HPDE6-E6E7 (cell line): Measurements from ENCODE around the gene NRIP1.

Experiments used
- DNase-seq: peaks from one replicate; pipeline ENCODE4 v3.0.0; 2011; ENCODE audit warnings: missing footprints; ENCODE audit errors: extremely low spot score

NRIP1 gene

DNA sequence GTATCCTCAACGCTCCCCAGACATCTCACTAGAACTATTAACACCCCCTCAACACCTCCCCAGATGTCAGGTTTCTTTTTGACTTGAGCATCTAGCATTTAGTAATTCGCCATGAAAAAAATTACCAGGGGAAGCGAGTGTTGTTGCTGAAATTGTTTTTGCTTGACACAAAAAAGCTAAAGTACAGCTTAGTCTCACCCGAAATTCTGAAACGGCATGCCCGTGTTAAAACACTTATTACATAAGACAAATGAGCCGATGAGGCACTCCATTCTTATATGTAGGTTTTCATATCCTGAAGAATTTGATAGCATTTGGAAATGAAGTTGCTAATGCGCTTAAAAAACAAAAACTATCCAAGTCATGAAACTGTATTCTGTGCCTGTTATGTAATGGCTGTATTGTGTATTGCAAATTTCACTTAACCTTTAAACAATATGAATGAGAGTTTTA, 1.3 kb upstream of the NRIP1 start:
- DNase-seq: no peak

DNA sequence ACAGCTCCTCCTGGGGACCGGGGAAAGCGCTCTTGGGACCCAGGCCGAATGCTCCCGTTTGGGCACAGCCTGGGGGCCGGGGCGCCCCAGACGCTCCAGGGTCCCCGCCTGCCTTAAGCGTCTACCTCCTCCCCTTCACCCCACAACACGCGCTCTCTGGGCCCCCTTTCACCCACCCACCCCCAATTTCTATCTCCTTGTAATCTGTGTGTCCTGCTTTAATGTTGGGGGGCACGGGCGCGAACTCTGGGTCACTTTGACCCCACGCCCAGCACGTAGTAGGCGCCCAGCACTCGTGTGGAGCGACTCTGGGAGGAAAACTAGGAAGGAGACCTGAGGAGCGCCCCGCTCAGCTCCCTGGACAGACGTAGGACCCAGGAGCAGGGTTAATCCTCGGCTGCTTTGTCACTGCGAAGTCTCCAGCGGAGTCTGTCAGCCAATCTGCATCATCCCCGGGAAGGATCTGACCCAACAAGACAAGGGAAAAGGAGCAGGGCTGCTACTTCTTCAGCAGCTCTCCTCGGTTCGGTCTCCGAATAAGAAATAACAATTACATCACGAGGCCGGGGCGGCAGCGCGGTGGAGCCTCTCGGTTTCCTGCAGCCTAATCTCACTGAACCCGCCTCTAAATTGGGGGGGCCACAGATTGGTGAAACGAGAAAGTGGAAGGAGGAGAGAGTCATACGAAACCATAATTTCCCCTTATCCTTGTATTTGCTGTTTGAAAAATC, 757 bp upstream of the NRIP1 start:
- DNase-seq: no peak

DNA sequence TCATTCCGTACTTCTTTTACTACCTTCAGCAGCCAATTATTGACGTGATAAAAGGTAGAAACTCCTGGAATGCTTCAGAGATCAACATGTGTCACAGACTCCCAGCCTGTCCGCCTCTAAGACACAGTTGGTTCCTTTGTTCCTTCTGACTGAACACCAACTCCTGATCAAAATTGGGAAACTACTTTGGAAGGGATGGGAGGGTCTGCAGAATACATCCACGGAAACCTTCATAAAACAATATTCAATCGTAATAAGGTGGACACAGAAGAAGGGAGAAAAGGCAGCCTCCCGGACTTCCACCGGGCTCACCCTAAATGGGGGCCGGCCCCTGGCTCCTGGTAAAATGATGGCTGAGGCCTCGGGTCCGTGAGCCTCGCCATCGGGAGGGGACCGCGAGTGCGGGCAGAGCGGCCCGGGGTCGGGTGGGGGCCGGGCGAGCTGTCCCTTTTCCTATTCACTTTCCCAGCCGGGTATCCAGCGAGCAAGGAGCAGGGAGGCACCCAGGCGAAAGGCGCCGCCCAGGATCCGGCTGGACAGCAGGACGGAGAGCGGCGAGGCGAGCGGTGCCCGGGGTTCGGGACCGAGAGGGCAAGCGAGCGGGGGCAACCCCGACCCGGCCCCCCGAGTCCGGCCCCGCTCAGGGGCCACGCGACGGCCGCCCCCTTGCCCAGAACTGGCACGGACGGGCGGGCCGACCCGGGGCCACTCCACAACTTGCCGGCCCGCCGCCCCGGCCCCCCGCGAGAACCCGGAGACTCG, 805 bp downstream of the NRIP1 start:
- no peak for DNase-seq

DNA sequence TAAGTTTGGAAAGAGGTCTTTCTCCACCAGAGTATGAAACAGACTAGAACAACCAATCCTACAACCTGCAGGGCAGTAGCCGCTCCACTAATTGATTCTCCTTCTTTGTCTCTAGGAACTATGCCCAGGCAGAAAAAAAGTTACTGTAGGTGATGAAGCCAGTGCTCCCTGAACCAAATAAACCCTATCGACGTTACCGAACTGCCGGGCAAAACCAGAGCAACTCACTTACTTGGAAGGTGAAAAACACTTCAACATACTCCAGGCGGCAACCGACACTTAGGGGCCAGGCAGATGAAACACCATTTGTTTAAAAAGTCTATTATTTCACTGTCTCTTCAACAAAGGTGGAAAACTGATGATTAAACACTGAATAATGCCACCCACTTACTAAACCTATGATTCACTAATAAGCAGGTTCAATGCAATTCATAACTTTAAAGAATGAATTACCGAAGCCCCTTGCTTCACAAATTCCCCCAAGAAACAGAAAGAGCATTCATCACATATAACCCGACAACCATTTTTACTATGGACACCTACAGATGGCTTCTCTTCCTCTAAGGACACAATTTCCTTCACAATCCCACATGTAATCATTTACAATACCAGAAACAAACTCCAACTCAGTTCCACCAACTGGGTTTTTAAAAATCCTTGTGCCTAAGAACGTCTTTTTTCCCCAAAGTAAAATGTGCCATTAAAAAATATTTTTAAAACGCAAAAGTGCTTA, 1.6 kb downstream of the NRIP1 start:
- no peak for DNase-seq

DNA sequence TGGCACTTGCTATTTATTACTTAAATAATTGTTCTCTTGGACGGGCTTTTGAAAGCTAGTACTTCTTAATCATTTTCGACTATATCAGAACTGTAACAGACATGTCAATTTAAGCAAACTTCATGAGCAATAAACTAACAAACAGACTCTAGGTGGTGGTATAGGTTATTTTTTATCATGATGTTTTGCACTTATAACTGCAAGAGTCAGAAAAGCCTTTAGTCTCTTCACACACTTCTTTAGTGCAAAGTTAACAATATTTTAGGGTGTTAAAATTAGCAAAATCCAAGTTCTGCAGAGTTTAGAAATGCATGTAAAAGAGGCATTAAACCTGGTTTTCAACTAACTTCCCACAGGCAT, 2.2 kb downstream of the NRIP1 start:
- no peak for DNase-seq

DNA sequence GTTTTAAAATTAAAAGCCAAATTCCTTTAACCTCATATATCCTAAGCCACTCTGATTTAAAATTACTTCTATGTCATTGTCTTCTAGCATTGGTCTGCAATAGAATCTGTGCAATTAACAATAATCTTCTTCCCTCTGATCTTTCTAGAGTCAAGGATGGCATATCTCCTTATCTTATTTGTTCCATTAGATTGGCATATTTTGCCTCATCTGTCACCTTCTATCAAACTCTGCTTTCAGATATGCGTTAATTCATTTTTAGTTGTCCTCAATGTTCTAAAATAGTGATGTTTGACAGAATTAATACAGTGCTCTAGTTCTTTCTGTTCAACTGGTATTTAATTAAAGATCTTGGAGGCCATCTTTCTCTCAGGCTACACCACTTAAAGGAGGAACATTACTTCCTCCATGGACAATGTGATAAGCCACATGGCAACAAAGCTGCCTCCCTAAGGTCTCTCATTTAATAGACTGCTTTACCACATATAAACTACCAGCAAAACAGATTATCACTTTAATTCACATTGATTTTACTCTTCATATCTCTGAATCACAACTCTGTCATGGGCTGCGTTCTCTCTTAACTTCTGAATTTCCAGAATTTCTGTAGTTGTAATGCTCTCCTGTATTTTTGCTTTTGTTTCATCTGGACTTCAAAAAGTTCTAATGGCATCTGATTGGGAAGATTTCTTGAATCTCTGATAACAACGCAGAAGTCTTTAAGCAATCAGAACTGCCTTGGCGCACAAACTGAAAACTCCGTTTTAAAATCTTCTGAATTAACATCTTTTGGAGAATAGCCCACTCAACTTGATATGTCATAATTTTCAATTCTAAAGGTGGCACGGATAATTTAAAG, 2.8 kb downstream of the NRIP1 start:
- no peak for DNase-seq

DNA sequence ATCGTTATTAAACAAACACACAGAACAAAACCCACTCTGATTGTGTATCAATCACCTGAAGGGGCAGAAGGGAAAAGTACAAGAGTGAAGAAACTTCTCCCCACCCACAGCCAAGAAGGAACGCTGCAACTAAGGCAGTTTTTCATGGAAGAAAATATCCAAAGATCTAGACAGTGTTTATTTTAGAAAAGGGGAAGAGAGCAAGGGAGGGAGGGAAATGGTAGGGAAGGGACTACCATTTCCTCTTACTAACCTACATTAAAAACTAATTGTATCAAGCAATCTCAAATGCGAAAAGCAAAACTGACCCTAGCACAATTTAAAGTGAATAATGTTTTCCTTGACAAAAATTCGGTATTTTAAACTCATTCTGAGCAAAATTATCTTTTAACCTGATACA, 3.5 kb downstream of the NRIP1 start:
- no peak for DNase-seq

DNA sequence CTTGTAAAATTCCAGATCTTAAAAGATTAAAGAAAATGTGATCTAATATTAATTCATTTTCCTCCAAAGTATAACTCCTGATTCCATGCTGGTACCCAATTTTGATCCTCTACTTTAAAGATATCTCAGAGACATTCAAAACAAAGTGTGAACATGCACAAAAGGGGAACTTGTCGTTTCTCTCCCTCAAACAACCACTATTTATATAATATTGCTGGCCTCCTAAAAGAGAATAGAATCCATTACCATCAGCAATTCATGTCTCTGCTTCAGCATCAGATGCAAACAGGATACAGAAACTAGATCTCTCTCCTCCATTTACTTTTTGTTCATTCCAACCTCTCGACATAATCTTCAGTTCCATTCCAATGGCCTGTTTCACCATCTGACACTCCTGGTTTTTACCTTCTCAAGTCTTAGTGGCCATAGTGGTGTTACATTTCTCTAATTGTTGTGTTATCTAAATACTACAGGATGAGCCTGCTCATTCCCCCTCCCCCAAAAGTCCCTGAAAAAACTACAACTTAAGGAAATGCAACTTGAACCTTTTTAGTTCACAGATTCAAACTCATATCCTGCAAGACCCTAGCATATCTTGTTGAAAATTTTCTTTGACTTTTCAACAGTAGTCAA, 4.1 kb downstream of the NRIP1 start:
- DNase-seq: no peak

DNA sequence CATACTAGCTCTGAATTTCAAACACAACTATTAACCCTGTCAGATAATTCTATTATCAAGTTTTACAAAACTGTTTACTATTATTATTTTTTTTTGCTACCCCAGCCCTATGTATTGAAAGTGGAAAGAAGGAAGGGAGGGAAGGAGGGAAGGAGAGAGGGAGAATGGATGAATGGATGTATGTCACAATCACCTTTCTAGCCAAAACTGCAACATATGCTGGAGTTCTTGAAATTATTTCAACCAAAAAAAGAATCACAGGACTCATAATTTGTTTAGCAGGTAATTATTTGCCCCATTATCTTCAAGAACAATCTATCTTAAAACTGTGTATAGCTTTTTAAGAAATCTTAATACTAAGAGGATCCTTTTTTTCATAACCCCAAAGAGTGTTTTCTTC, 5.4 kb downstream of the NRIP1 start:
- DNase-seq: no peak

DNA sequence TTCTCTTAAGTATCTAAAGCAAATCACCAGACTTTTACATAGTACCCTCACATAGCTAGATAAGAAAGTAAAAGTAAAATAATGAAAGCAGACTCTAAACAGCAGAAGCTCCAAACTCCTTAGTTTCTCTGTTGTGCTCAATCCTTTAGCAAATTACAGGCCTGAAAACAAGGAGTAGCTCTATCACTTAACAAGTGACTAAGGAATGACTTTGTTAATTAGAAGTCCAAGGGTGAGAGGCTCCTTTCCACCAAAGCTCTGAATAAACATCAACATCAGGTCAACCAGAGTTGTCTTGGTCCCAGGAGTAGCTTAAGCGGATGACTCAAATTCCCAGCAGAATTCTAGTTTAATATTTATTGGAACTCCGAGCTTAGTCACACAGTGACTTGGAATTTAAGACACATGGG, 5.9 kb downstream of the NRIP1 start:
- no peak for DNase-seq

DNA sequence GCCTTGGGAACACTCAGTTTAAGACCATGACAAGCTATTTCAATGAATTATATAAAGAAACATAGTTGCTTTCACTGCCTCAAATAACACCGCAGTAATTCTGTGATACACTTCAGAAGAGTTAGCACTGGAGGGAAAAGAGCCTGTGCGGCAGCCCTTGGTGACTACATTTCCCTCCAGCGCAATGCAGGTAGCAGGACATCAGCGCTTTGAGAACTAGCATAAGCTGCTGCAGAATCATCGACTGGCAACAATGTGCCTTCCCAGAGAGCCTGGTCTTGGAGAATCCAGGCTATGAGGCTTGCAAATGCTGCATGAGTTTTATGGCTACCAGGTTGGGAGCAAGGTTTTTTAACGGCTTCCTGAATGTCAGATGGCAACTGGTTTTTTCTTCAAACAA, 7.5 kb downstream of the NRIP1 start:
- DNase-seq: no peak

DNA sequence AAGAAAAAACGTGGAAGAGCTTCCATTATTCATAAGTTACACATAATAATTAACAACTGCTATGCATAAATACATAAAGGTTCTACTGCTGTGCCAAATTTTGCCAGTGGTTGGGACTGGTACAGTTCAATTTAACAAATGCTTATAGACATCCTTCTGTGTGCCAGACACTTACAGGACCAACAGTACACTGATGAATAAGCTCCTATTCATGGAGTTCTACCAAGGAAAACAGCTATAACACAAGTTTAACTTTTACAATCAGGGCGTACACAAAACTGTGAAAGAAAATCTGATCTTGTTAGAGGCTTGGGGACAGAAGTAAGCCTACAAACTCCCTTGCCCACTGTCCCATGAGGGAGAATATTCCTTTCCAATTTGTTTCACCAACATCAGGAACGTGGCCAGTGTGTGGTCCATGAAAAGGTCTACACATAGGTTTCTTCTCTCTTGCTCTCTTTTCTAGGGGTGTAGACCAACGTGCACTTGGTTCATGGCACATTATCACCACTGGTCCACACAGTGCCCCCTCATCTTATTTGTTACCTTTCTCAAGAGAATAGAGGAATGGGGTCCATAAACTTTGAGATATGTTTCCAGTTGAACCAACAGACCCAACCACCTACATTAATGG, 10.1 kb downstream of the NRIP1 start:
- DNase-seq: no peak

DNA sequence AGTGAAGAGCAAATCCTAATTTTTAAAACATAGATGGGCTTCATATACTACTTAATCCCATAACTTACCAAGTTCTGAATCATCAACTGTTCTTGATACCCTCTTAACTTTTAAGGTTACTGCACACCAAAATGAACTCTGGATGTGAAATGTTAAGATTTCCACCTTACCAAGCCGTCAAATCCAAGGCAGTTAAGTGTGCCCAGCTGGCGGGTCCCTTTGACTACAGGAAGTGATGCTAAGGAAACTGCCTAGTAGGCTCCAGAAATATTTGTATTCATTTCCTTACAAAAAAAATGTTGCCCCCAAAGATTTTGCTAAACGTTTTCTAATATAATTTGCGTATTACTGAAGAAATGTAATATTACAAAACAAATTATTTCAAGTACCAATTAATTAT, 10.7 kb downstream of the NRIP1 start:
- DNase-seq: no peak

DNA sequence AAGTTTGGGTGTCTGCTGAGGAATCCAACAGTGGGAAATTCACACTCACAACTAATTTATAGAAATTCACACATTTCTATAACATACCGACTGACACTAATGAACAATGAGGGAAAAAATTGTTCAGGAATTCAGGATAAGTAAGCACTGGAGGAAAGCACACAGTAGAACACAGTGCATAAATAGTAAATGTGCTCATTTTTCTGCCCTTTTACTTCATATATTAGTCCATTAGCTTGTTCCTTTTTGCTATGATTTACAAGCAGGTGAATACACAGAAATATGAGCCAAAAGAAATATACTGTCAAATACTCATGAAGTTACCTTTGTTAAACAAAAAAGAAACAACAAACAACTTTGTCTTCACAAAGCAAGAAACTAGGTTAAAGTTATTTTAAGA, 11.3 kb downstream of the NRIP1 start:
- no peak for DNase-seq

DNA sequence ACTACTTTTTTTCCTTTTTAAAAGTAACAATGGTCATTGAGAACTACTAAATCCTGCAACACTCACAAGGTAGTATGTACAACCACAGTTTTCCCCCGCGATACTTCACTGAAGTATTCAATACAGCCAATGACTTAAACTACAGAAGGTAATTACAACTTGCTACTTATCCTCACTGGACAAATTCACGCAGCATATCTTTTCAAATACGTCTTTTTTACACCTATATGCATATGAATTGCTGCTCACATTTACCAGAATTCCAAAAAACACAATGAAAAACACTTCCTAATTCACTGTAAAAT, 12.4 kb downstream of the NRIP1 start:
- no peak for DNase-seq

DNA sequence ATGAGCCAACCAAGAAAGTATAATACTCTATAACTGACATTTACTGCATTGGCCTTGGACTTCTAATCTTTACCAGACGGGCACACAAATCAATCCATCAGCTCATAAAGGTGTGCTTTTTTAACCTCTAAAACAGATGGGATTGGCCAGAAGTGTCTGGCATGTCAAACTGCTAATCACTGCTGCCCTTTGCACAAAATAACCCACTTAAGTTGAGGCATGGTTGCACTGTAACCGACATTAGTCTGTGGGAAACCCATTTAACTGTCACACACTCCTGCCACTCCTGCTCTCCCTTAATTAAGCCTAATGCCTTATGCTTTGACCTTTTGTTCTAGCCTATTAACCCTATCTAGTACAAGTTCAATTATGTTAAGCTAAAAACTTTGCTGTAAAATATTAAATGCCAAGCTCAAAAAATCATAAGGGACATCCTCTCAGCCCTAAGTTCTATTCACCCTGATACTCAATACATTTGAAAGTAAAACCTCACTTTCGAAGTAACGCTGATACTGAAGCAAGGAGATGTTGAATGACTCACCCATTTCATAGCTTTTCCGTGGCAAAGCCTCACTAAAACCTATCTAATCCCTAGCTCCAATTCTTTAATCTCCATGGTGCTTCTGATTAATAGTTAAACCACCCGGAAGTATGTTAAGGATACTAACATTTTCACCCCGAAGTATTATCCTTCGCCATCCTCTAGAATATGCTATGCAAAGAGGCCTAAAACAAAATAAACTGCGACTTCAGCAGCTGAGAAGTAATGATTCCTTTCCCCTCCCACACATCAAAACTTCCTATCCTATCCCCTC, 12.9 kb downstream of the NRIP1 start:
- no peak for DNase-seq

DNA sequence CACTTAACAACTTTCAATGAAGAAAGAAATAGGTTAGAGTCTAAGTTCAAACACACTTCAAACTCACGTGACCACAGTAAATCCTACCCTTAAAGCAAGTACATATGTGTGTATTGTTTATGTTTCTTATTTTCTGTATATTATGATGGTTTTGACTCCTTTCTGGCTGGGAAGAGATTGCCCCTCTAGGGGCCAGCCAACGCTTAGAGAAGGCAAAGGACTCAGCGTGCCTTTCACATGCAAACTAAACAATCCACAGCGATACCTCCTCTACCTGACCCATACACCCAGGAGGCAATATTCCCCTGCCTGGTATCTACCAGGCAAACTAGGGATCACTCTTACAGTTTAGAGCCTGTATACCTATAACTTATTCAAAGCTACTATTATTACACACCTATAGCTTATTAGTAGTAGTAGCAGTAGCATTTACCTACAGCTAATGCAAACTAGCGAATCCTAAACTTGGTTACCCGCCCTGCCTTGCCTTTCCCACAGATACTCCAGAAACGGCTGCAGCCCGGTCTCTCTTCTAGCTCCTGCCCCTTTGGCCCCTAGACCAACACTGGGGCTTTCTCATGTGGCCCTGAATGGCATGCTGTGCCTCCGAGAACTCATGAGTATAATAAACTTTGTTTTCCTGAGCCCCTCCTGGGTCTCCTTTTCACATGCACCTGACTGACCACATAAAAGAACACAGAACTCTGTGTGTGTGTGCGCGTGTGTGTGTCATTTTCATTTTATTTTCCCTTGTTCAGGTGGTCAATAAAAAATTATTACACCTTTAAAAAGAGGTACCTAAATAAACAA, 14.0 kb downstream of the NRIP1 start:
- DNase-seq: no peak

DNA sequence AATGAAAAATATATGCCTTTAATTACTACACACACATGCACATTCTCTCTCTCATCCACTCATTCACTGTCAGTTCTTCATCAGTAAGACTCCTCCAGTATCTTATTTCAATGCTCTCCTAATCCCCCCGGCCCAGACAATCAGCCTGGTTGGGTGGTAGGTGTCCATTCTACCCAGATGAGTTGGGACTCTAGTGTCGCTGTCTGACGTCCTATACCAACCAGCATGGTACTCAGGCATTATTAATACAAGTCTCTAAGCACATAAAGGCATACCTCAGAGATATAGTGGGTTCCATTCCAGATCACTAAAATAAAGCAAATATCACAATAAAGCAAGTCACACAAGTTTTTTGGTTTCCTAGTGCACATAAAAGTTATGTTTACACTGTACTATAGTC, 19.8 kb downstream of the NRIP1 start:
- no peak for DNase-seq

DNA sequence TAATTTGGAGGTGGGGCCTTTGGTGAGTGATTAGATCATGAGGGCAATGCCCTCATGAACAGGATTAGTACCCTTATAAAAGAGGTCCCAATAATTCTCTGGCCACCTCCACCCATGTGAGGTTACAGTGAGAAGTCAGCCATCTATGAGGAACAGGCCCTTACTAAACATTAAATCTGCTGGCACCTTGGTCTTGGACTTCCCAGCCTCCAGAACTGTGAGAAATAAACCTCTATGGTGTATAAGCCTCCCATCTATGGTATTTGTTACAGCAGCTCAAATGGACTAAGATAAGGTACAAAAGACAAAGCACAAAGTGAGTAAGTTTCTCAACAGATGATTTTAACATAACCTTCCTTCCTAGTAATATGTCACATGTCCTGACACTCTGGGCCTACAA, 22.3 kb downstream of the NRIP1 start:
- DNase-seq: no peak
